ENCODE results near the gene MYO16. TPM values are rescaled to one million over a fixed set of nuclear protein-coding genes. Genes with fewer than 3 reads are reported as not detected.
"Not testable (repeated sequence)": the region's sequence is repeated elsewhere in the genome, so short reads cannot be mapped to it uniquely, and the experiment has no call there.

The MYO16 gene
- total RNA-seq, 1 donor from 2014 or later: 0.03 TPM

GRCh38 chr13:109175666-109176065, 546.3 kb downstream of the MYO16 start:
- no peak for DNase-seq (ENCODE audit: low read depth)

DNA sequence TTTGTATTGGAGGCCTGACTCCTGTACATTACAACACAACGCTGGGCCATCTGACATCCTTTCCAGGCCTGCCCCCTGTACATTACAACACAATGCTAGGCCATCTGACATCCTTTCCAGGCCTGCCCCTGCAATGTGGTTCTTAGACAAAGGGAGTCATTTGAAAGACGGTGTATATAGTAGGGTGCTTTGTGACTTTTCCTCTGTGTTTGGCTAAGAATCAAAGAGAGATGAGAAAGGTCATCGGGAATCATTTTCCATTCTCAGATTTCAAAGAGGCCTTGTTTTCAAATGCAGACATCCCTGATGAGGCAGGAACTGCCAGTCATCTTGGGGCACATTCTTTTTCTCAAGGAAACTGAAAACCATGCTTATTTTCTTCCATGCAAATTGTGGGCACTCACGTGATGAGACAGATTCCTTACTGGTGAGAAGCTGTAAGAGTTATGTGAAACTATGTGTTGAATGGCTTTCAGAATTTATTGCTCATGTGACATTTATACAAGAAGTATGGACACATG, 551.6 kb downstream of the MYO16 start:
- peak; percentile 80 for DNase-seq (ENCODE audit: low read depth)

GRCh38 chr13:109182777-109183465, 553.5 kb downstream of the MYO16 start:
- no peak for DNase-seq (ENCODE audit: low read depth)

DNA sequence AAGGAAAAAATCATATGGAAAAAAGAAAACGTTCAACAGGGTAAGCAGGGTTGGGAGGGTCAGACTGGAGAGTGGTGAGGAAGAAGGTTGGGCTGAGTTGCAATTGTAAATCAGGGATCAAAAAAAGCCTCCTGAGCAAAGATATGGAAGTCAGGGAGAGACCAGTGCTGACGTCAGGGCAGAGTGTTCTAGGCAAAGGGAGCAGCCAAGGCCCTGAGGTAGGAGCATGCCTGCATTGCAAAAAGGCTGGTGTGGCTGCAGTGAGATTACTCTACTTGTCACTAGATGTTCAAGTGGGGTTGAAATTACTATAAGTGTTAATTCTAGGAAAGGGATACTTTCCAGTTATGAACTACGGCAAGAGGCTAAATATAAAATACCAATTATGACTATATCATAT, 562.0 kb downstream of the MYO16 start:
- no peak for DNase-seq (ENCODE audit: low read depth)

- DNase-seq (ENCODE audit: low read depth): no peak
Measured at GRCh38 chr13:109192306-109192705, 562.9 kb downstream of the MYO16 start.

DNA sequence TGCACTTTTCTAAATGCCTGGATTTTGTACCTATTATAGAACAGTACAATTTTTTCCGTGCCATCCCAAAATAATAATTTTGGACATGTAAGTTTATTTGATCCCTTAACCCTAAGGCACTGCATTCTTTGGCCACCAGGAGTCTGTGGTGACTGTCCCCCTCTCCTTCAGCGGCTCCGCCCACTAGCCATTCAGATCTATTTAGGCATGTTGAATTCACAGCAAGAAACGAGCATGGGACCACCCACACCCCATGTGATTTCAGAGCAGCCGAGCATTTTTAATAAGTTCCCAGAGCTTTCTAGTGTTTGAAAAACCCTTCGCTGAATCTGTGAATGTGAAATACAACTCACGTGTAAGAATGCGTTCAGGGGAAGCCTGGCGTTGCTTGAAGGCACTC, 567.5 kb downstream of the MYO16 start:
- DNase-seq (ENCODE audit: low read depth): no peak

- no peak for DNase-seq (ENCODE audit: low read depth)
Measured at GRCh38 chr13:109198585-109198984, 569.2 kb downstream of the MYO16 start.

DNA sequence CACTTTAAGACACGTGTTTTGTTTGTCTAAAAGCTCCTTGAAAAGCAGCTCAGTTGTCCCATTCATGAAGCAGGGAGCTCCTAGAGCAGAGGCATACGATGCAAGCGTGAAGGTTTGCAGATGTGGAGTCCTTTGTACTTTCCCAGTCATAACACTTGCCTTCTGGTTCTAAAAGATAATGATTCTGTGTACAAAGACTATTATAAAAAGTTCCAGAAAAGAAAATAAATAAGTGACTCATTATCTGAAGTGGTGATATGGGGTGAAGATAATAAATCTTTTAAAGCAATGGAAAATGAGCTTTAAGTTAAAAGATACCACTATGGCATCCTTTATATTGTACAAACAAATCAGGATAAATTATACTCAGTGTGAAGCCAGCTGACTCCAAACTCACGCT, 569.9 kb downstream of the MYO16 start:
- no peak for DNase-seq (ENCODE audit: low read depth)

DNA sequence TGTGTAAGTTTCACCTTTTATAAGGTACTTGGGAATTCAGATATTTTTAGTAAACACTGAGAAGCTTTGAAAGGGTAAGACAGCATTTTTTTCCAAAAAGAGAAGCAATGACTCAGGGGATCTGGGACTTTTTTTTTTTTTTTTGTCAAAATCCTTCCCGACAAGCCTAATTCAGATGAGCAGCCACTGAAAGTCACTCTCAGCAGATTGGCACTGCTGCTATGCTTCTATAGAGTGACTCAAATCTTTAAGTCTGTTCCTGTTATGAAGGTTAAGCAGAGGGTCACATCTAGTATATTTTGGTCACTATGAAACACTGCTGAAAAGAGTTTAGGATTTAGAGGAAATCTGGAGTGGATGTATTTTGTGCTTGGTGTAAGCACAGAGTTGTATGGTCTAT, 571.1 kb downstream of the MYO16 start:
- DNase-seq (ENCODE audit: low read depth): no peak

GRCh38 chr13:109203587-109203986, 574.2 kb downstream of the MYO16 start:
- DNase-seq (ENCODE audit: low read depth): no peak

DNA sequence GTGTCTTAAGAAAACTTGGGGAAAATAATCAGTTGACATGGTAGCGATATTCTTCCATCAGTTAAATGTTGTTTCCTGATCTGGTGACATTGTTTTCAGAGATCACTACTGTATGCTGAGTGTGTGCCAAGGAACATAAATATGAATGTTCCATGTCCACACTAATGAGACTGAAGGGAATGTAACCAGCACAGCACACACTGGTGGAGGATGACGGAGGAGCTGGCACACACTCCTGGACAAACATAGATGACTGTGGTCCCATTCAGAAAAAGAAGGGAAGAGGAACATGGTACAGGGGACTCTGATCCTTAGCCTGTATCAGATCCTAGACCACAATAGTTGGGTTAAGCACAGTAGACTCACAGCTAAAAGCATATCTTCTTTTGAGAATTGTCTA, 574.8 kb downstream of the MYO16 start:
- DNase-seq (ENCODE audit: low read depth): no peak

DNA sequence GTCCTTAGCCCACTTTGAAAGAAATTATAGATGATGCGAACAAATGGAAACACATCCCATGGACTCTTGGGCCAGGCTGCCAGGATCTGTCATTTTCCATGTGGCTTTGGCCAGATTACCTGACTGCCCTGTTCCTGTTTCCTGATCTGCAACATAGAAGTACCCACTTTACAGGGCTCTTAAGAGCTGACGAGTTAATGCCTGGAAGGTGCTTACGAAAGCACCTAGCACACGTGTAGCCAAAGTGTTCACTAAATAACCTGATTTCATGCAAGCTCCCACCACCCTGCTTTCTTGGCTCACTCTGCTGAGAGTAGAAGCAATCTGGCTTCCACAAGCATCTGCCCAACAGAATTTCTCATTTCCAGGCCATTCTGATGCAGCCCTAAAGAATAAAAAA, 575.2 kb downstream of the MYO16 start:
- no peak for DNase-seq (ENCODE audit: low read depth)

DNA sequence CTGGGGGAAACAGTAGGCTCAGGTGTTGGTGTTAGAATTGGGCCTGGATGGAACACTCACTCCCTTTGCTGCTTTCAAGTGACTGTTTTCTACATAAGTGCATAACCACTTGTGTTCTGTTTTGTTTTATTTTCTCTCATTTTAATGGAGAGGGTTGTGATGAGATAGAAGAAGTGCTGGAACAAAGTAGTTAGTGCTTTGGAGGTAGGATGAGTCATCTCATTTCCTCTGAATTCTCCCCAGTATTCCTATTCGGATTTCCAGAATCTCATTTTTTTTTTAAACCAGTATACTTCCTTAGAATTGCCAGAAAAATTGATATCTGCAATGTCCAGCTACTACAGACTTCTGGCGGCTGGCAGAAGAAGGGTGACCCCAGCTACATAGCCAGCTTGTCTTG, 575.9 kb downstream of the MYO16 start:
- no peak for DNase-seq (ENCODE audit: low read depth)

DNA sequence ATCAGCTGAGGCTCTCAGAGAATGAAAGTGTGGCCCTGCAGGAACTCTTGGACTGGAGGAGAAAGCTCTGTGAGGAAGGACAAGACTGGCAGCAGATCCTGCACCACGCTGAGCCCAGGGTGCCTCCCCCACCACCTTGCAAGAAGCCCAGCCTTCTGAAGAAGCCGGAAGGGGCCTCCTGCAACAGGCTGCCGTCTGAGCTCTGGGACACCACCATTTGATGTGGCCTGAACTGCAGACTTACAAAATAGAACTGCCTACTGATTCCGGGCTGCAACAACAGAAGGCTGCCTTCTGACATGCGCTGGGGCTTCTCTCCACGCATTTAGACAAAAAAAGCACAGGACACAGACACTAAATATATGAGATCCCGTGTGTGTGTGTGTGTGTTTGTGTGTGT, 577.2 kb downstream of the MYO16 start:
- DNase-seq (ENCODE audit: low read depth): no peak

GRCh38 chr13:109207622-109208021, 578.2 kb downstream of the MYO16 start:
- DNase-seq (ENCODE audit: low read depth): no peak

DNA sequence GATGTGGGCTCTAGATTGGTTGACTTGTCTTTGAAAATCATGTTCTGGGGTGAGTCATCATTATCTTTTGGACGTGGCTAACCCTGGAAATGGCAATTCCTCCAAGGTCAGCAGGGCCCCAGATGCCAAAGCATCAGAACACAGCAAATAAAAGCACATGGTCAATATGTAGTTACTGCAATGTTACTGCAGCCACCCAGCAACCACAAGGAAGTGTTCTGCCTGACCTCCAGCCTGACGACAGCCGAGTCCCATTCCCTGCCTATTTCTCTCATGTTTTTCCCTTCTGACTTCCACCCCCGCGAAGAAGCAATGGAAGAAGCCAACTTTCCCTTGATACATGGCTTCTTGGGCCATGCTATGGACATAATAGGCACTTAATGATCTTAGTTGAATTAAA, 579.1 kb downstream of the MYO16 start:
- no peak for DNase-seq (ENCODE audit: low read depth)

- DNase-seq (ENCODE audit: low read depth): no peak
Measured at GRCh38 chr13:109209526-109209925, 580.1 kb downstream of the MYO16 start.

- no peak for DNase-seq (ENCODE audit: low read depth)
Measured at GRCh38 chr13:109211616-109212015, 582.2 kb downstream of the MYO16 start.

- peak; percentile 94 for DNase-seq (ENCODE audit: low read depth)
Measured at GRCh38 chr13:109212650-109213049, 583.2 kb downstream of the MYO16 start.

DNA sequence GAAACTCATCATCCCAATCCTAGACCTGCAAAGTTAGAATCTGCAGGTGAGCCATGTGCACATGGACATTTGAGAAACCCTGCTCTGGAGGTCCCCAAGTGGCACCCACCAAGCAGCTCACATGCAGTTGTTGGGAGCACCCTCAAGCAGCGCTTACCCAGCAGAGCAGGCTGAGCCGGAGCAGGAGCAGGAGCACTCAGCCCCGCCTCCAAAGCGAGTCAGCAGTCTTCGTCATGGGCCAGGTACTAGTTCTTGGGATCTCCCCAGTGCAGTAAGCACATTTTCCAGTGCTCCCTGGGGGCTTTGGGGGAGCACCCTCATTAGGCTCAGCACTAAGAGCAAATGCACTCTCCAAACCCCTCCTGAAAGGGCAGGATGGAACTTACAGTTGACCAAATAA, 584.3 kb downstream of the MYO16 start:
- DNase-seq (ENCODE audit: low read depth): no peak

GRCh38 chr13:109214393-109214792, 585.0 kb downstream of the MYO16 start:
- DNase-seq (ENCODE audit: low read depth): no peak

DNA sequence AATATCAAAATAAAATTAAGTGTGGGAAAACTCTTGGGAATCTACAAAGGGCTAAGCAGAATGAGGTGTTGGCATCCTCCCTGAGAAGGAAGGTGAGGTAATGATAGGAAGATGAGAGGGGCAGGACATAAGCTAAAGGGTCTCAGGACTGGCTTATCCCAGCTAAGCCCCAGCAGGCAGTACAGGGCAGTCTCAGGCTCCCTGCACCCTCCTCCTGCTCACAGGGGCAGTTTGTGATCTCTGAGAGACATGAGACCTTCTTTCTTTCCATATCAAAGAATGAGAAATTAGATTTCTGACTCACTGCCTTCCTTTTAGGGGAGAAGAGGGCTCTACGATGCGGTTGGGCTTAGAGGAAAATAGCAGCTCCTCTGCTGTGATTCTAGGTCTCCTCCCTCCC, 586.0 kb downstream of the MYO16 start:
- no peak for DNase-seq (ENCODE audit: low read depth)

DNA sequence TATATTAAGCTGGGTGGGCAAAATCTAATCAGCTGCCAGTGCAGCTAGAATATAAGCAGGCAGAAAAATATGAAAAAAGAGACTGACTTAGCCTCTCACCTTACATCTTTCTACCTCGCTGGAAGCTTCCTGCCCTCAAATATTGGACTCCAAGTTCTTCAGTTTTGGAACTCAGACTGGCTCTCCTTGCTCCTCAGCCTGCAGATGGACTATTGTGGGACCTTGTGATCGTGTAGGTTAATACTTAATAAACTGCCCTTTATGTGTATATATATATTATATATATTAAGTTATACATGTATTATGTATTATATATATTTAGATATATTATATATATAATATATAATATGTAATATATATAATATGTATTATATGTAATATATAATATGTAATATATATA, 588.1 kb downstream of the MYO16 start:
- not testable (repeated sequence) for DNase-seq (ENCODE audit: low read depth)

DNA sequence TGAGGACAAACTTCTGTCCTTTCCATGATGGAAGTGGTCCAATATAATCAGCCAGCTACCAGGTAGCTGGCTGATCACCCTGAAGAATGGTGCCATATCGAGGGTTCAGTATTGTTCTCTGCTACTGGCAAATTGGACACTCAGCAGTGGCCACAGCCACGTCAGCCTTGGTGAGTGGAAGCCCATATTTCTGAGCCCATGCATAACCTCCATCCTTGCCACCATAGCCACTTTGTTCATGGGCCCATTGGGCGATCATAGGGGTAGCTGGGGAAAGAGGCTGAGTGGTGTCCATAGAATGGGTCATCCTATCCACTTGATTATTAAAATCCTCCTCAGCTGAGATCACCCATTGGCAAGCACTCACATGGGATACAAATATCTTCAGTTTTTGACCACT, 591.2 kb downstream of the MYO16 start:
- no peak for DNase-seq (ENCODE audit: low read depth)
